Measurements from ENCODE around the gene HAPLN2.

DNA sequence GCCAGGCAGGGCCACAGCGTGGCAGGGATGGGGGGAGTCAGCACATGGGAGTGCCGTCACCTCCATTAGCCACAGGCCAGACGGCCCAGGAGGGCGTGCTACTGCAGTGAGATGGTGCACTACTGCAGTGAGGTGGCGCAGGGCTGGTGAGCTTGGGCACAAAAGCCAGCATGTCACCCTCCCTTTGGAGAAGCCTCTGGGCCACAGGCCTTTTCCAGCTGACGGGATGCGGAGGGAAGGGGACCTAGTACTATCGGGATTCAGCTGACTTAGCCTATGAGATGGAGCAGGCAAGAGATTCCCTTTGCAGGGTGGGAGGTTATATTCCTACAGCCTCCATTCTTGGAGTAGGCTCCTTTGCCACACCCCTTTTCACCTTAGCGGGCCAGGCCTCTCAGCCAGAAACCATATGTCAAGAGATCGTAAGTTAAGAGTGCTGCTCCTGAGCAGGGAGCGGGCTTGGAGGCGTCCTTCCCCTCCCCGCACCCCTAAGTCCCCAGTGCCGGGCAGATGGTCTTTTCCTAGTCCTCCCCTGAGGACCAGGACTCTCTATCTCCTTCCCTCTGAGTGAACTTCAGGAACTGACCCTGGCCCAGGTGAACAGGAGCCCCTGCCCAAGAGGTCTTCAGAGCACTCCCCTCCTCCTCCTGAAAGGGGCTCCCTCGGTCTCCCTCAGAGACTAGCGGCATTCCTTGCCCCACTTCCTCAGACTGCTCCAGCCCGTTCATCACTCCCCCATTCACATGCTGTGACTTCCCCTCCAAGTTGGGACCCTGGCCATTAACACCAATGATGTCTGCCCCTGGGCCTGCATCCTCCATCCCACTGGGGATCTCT lies 49.8 kb downstream of the HAPLN2 start:
- TF ChIP-seq, protein P1, sequence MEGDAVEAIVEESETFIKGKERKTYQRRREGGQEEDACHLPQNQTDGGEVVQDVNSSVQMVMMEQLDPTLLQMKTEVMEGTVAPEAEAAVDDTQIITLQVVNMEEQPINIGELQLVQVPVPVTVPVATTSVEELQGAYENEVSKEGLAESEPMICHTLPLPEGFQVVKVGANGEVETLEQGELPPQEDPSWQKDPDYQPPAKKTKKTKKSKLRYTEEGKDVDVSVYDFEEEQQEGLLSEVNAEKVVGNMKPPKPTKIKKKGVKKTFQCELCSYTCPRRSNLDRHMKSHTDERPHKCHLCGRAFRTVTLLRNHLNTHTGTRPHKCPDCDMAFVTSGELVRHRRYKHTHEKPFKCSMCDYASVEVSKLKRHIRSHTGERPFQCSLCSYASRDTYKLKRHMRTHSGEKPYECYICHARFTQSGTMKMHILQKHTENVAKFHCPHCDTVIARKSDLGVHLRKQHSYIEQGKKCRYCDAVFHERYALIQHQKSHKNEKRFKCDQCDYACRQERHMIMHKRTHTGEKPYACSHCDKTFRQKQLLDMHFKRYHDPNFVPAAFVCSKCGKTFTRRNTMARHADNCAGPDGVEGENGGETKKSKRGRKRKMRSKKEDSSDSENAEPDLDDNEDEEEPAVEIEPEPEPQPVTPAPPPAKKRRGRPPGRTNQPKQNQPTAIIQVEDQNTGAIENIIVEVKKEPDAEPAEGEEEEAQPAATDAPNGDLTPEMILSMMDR (IDR thresholded peaks at IDR 0.05): no peak
- TF ChIP-seq EZH2phosphoT487 (IDR thresholded peaks at IDR 0.05) (no peak), EZH2 (IDR thresholded peaks at IDR 0.05) (no peak)

Measured in neural progenitor cell (in vitro differentiated cells).